Kidney glomerular epithelial cell (primary cell): ENCODE results near the gene KCNMA1.

Source experiments
- DNase-seq: peaks from one replicate; lab custom pipeline; 2025; lab: John Stamatoyannopoulos, UW

Gene KCNMA1

GRCh38 chr10:76887223-76888010, 750.2 kb downstream of the KCNMA1 start:
- no peak for DNase-seq

DNA sequence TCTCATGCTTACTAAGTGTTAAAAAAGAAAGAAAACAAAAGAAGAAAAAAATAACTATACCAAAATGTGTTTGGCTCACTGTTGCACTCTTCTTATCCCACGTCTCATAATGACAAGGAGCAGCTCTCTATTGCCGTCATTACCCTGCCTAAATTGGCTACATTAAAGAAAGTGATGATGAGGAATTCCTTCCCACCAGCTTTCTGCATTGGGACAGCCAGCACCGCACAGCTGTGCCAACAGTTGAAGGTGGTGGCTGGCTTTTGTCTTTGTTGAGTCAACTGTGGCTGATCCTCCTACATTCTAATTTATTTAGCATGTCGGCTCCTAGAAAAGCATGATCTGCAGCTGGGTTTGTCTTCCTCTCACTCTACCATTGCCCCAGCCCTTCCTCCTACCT, 751.8 kb downstream of the KCNMA1 start:
- DNase-seq: no peak

GRCh38 chr10:76884673-76885275, 752.8 kb downstream of the KCNMA1 start:
- no peak for DNase-seq

DNA sequence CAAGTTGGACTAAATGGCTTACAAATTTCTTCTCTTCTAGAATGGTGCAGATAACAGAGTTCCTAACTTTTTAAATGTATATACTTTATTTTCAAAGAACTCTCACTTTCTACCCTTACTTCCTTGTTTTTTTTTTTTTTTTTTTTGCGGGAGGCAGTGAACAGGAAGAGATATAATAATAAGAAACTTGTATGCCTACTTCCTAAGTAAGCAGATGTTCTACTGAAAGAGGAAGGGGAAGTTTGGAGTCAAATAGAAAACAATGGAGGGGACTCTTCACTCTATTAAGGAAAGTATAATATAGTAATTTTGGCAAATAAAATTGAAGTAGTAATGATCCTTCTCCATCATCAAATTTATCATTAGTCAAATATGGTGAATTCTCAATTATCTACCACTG, 754.0 kb downstream of the KCNMA1 start:
- no peak for DNase-seq

DNA sequence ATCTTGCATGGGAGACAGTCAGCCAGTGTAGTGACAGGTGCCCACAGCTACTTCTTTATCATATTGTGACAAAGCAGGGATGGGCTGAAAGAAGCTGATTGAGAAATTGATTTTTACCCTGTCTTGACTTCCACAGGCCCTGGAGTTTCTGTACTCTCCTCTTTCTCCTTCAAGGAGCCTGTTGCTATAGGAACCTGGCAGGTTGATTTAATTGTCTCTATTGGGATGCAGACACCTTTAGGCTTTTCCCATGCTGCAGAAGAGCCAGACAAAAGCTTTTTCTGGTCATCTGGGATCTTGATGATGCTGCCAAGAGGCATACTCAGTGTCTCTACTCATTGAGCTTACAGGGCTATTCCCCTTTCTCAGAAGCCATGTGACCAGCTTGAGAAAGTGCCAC, 754.8 kb downstream of the KCNMA1 start:
- DNase-seq: no peak

DNA sequence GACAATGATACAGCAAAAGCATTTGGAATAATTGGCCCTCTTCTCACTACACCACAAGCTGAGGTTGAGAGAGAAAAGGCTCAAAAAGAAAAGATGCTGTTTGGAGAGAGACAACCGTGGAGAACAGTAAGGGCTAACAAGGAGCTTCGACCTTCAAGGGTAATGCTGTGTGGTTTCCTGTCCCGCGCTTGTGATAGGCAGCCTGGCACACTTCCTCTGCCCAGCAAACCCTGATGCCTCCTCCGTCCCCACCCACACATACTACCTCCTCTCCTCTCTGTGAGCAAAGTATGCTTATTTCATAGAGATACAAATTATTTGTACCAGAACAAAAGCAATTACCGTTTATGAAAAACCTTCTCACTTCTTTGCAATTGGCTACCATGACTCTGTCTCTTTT, 755.4 kb downstream of the KCNMA1 start:
- DNase-seq: no peak

GRCh38 chr10:76881477-76882220, 756.0 kb downstream of the KCNMA1 start:
- DNase-seq: no peak

GRCh38 chr10:76880931-76881330, 756.7 kb downstream of the KCNMA1 start:
- no peak for DNase-seq

- no peak for DNase-seq
Observed at GRCh38 chr10:76879116-76879913, 758.3 kb downstream of the KCNMA1 start.

DNA sequence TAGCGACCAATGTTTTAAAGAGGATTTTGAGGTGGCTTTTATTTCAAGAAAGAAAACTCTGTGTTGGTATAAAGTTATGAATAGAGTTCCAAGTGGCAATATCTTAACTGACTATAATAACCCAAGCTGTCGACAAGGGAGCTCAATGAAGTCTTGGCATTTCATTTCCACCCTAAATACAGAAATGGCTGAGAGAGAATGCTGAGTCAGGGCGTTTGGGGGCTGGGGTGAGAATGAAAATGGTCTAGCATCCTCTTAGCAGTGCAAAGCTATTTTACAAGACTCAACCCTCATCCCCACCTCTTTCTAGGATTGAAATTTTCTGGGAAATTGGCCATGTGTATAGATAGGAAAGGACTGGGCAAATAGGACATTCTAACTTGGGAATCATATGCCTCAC, 759.1 kb downstream of the KCNMA1 start:
- DNase-seq: no peak

GRCh38 chr10:76874896-76875295, 762.7 kb downstream of the KCNMA1 start:
- DNase-seq: no peak

GRCh38 chr10:76874176-76874575, 763.4 kb downstream of the KCNMA1 start:
- DNase-seq: peak; percentile 4

DNA sequence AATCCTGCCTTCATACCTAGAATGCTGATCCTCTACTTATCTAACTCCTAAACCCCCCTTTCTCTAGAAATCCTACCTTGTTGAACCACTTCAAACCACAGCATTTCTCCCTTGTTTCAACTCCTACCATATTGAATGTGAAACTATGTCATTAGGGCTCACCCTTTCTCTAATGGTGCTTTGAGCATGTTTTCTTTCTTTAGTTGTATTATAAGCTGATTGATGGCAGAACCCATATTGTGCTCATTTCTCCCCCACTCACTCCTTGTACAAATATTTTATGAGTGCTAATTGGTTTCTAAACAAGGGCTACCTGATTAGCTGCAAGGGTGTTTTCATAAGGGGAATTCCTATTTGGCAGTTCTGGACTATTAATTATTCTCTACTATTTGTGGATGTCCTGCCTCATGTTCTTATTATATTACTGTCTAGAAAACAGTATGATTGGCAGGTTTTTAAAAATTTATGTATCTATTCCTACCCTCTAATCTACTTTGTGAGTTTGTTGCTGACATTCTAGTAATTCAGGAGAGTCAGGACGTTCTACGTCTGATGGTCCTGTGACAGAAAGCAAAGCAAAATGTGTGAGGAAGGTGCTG, 765.8 kb downstream of the KCNMA1 start:
- DNase-seq: no peak

DNA sequence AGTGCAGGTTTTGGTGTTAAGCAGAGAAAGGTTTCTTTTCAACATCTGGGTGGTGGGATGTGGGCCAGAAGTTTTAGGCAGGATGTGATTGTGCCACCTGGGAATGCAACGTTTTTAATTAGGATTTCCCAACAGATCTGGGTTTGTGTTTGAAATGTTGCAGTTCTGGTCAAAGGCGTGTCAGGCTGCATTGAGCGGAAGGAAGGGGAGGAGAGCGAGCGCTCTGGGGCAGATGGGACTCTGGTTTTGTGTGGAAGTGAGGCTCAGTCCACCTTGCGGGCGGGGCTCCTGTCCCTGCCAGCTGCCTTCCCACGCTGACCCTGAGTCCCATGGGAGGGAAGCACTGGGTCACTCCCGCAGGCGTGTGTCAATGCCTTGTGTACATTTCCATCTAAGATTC, 767.7 kb downstream of the KCNMA1 start:
- no peak for DNase-seq

GRCh38 chr10:76868098-76868977, 769.3 kb downstream of the KCNMA1 start:
- no peak for DNase-seq

DNA sequence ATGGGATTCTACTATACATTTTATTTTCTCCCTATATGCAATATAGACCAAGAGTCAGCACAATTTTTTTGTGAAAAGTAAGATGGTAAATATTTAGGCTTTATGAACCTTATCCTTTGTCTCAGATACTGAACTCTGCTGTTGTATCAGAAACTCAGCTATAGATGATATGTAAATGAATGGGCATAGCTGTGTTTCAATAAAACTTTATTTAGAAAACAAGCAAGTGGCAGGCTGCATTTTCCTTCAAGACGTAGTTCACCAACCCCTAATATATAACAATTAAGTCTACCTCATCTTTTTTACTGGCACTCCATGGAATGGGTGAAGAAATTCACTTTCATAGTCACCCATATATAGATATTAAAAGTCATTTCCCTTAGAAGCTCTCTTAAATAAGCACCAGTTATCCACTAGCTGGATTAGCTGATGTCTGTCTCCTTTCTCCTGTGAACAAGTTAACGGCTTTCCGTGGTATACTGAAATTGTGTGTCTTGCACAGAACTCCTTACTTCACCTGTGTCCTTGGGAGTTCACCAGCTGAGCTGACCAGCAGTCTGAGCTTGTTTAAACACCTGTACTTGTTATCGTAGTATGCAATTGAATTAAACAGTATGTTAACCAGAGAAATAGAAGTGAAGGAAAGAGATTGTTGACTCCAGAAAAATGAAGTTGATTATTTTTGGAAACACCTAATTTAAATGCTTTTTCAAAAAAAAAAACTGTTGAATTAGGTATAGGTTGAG, 770.6 kb downstream of the KCNMA1 start:
- DNase-seq: no peak

DNA sequence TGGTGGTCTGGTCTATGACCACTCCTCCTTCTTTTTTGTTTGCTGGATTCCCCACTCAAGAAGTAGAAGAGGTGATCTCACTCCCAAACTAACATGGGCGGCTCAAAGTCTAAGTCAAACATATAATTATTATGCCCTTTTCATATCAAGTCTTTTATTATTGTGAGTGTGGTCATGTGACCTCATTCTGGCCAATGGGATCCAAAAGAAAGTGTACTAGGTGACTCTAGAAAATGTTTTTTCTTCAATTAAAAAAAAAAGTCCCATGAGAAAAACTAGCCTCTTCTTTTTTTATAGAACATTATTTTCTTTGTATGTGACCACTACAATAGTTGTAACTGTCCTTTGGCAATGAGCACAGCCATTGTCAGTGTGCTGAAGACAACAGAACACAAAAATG, 772.7 kb downstream of the KCNMA1 start:
- DNase-seq: no peak

GRCh38 chr10:76858721-76859120, 778.9 kb downstream of the KCNMA1 start:
- no peak for DNase-seq

GRCh38 chr10:76840802-76841201, 796.8 kb downstream of the KCNMA1 start:
- DNase-seq: no peak

DNA sequence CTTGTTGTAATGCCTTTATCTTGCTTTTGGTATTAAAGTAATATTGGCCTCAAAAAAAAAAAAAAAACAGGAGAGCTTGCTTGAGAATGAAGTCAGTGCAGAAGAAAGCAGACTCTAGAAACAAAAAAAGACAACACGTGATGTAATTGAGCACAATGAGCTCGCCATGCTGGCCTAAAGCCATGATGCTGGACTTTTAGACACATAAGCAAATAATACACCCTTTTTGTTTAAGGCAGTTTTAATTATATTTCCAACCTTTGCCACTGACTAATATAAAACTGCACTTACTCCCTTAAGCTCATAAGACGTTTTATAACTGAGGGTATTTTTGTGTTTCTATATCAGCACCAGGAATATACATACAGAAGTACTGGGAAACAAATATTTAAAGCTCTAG, 798.3 kb downstream of the KCNMA1 start:
- DNase-seq: no peak
